RCC 7860 (cell line): ENCODE data around the gene SPATA21.
A peak's percentile ranks its signal among the peaks of the same experiment; 100 is the strongest.

ENCODE experiments used
- DNase-seq: peaks from one replicate; pipeline ENCODE4 v3.0.0-alpha.2; 2015; ENCODE audit warnings: low spot score
- FAIRE-seq: peaks from 2 replicates; lab custom pipeline; 2012; peaks lifted over from hg19 to GRCh38; lab: Jason Lieb, UNC

SPATA21 gene

DNA sequence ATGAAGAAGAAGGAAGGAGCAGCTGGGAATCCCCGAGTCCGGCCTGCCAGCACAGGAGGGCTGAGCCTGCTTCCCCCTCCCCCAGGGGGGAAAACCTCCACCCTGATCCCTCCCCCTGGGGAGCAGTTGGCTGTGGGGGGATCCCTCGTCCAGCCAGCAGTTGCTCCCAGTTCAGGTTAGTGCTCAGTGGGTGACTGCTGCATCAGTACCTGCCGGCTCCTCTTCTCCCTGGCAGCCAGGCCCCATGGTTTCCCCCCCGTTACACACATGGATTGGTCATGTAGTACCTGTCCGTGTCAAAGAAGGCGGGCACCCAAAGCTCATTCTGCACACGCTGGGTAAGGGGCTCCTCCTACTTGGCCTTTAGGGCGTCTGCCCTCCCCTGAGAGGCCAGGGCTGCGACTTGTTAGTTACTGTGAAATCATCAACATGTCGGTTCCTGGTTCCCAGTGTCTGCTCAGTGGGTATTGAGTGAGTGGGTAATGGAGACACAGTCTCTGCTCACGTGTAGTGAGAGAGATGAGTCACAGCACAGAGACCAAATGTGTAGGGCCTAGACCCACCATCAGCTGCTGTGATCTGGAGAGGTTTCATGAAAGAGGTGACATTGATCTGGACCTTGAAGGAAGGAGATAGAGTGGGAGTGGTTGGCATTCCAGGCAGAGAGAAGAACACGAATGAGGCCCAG, 14.8 kb upstream of the SPATA21 start:
- FAIRE-seq (no peak), DNase-seq (no peak)

DNA sequence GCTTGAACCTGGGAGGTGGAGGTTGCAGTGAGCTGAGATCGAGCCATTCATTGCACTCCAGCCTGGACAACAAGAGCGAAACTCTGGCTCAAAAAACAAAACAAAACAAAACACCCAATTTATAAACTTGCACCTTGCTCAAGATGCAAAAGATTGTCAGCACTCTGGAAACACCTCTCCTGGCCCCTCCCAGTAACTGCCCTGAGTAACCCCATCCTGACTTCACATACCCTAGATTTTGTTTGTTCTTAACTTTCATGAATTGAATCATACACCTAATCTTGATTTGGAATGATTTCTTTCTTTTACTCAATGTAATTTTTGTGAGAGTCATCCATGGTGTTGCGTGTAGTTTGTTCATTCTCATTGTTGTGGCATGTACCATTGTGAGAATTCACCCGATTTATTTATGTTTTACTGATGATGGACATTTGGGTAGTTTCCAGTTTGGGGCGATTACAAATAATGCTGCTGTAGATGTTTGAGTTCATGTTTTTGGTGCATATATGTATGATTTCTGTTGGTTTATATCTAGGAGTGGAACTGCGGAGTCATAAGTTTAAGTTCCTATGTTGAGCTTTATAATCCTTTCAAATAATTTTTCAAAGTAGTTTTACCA, 13.7 kb upstream of the SPATA21 start:
- FAIRE-seq (no peak), DNase-seq (no peak)

DNA sequence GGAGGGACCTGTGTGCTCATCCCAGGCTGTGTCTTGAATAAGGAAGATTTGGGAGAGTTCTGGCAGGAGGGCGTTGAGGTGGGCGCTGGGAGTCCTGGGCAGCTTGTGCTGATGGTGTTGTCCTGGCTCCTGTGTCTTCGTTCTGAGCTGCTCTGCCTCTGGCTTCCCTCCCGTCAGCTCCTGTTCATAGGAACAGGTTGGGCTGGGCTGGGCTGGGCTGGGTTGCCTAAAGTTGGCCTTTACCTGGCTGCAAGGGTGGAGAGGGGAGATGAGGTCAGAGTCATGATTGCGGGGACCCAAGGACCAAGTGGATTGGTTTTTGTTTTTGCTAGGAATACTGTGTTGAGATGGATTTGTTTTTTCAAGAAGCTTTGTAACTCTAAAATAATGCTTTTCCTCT, 12.4 kb upstream of the SPATA21 start:
- DNase-seq (no peak), FAIRE-seq (no peak)

DNA sequence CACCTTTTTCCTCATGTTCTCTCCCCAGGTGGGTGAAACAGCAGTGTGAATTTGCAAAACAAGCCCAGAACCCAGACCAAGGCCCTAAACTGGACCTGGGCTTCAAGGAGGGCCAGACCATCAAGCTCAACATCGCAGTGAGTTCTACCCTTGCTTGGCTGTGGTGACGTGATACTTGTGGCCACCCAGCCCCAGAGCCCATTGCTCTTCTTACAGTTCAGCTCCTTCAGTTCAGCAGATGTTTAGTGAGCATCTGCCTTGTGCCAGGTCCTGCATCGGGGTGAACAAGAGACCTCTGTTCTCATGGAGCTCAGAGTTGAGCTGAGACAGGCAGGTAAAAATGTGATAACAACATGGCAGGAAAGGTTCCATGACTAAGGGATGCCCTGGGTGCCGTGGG, 11.8 kb upstream of the SPATA21 start:
- FAIRE-seq = no peak
- no peak for DNase-seq

DNA sequence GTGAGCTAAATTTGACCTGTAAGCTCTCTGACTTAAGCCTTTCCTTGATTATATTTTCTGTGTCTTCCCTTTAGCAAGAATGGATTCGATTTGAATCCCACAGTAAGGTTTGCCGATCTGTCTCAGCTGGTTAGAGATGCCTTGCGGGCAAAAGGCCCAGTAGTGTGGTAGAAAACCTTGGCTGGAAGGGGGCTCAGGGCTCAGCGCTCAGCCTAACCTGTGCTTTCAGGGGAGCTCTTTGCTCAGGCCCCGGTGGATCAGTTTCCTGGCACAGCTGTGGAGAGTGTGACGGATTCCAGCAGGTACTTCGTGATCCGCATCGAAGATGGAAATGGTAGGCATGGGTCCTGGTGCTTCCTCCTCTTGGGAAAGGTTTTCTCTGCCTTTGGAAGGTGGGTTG, 10.4 kb upstream of the SPATA21 start:
- DNase-seq (no peak), FAIRE-seq (no peak)

DNA sequence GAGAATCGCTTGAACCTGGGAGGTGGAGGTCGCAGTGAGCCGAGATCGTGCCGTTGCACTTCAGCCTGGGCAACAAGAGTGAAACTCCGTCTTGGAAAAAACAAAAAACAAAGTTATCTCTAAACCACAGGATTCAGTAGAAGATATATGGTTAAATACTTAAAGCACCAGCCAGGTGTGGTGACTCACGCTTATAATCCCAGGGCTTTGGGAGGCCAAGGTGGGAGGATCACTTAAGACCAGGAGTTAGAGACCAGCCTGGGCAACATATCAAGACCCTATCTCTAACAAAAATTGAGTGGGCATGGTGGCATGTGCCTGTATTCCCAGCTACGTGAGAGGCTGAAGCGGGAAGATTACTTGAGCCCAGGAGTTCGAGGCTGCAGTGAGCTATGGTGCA, 8.9 kb upstream of the SPATA21 start:
- FAIRE-seq = no peak
- DNase-seq = no peak

DNA sequence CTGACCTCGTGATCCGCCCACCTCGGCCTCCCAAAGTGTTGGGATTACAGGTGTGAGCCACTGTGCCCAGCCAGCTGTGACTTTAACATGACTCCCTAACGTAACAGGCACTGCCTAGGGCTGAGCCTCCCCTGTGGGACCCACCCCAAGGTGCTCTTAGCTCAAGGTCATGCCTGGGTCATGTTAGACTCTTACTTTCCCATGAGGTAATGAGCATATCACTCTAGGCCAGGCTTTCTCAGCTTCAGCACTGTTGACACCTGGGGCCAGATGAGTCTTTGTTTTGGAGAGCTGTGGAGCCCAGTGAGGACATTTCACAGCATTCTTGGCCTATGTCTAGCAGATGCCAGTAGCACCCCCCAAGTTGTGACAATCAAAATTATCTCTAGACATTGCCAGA, 7.8 kb upstream of the SPATA21 start:
- no peak for DNase-seq
- no peak for FAIRE-seq

DNA sequence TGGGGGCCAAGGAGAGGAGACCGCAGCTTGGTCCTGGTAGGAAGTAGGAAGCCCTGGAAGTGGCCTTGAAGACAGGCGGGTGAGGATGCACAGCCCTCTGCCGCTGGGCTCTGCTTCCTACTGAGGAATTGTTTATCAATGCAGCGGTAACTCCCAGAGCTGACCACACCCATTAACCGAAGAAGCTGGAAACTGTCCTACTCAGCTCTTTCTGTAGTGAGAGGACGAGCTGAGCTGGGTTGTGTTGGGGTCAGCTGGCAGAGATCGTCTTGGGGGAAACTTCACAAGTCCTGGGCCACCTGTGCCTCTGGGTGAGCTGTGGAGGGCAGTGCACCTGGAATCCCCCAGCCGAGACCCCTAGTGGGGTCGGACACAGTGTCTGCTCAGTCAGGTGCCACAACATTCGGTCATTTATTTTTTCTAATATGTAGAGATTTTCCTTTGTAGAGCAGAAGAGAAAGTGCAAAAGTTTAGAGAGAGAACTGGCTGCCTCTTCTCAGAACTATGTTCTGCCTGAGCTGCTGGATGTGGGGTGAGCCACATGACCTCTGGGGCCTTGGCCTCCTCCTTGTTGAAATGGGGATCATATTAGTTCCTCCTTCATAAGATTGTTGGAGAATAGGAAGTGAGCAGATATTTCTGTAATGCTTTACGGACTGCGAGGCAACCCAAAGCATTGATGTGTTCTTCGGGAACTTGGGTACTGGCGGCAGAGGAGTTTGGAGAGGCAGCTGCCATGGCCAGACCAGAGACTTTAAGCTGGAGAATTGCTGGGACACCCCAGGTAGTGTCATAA, 6.9 kb upstream of the SPATA21 start:
- FAIRE-seq = no peak
- no peak for DNase-seq

DNA sequence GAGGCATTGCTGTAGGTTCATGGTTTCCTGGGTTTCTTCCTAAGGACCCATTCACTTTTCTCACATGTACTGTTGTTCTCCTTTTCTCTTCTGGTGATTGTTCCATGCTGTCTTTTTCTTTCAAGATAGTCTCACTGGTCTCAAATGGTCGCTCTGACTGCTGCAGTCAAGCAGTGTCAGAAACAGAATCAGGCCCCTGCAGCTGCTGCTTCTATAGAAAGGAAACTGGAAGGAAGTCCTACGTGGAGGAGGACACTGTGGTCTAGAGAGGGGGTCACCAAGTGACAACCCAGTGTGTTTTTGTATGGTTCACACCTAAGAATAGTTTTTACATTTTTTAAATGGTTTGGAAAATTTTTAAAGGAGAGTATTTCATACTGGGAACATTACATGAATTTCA, 5.7 kb upstream of the SPATA21 start:
- FAIRE-seq = no peak
- no peak for DNase-seq

DNA sequence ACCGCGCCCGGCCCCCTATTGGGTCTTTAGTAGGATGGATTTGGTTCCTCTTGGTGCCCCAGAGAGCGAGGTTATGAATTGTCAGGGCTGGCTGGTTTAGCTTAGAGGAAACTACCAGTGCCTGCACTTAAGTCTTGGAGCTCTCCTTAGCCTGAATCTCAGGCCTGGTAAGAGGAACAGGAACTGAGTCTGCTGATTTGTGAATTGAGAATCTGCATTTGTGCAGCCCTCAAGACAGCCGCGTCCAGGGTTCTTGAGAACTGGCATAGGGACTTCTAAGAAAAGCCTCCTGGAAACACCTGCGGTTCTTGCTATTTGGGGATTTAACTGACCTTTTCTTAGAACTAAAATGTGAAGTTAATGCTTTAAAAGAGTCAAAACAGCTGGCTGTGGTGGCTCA, 5.0 kb upstream of the SPATA21 start:
- DNase-seq (no peak), FAIRE-seq (no peak)

DNA sequence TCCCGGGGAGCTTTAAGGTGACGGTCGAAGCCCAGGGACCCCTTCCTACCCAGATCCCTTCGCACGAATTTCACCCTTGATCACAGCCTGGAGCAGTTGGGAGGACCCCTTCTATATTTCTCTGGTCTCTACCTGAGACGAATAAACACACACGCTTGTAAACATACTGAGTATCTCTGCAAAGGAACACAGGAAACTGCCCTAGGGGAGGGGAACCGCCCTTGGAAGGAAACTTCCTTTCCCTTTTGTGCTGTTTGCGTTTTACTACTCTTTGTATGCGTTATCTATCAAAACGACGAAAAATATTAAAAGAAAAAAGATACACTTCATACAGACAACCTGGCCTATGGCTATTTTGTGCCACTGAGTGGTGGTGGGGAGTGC, 4.0 kb upstream of the SPATA21 start:
- FAIRE-seq (no peak), DNase-seq (no peak)

DNA sequence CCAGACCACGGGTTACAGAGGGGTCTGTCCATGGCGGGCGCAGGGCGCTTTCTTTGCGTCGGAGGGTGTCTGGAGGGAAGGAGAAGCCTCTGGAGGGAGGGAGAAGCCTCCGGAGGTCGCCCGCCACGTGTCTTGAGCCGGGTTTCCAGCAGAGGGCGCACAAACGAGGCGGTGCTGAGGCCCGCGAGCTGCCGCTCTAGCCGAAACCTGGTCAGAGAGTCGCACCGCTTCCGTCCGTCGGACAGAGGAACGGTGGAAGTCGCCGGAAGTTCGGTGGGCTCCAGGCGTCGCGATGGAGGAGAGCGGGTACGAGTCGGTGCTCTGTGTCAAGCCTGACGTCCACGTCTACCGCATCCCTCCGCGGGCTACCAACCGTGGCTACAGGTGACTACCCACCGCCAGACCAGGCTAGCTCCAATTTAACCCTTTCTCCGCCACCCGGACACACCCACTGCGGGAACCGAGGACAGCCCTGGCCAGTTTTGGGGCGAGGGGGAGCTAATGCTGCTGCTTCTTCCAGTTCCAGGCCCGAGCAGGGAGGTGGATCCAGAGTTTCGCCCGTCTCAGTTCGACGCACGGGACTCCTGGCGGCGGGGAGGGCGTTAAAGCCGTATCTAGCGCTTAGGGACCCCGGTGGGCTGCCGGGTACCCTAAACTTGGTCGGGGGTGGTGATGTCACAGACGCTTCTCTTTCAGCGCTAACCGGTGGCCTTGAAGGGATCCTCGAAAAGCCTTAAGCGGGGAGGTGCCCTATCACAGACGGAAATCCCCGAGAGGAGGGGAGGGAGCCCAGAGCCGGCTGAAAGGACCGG, 3.5 kb upstream of the SPATA21 start, which contains the start of gene NECAP2:
Gene NECAP2, plus strand, starts transcription at position 255 of the 812 bp plus-strand sequence. Its CDS starts 38 bp downstream, at position 293.
- FAIRE-seq = peak; percentile 33
- peak; percentile 85 for DNase-seq

DNA sequence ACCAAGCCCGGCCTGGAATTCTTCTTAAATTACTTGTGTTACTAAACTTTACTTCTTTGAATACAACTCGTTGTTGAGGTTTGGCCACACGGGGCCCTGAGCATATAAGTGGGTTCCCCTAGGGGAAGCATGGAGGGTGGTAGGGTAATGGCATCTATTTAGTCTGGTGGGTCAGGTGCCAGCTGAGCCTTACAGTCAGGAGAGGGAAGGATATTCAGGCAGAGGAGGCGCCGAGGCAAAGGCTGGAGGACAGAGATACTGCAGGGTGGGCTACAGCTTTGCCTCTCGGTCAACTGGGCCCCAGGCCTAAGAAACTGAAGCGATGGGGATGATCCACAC, 2.9 kb upstream of the SPATA21 start:
- DNase-seq (no peak), FAIRE-seq (no peak)

DNA sequence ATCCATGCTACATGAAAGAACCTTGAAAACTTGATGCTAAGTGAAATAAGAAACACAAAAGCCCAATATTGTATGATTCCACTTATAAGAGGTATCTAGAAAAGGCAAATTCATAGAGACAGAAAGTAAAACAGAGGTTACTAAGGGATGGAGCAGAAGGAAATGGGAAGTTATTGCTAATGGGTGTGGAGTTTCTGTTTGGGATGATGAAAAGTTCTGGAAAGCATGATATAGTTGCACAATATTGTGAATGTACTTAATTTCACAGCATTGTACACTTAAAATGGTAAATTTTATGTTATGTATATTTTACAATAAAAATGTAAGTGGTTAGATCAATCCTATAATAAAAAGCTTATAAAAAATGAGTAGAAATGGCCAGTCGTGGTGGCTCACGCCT, 1.7 kb upstream of the SPATA21 start:
- DNase-seq = no peak
- FAIRE-seq = no peak

DNA sequence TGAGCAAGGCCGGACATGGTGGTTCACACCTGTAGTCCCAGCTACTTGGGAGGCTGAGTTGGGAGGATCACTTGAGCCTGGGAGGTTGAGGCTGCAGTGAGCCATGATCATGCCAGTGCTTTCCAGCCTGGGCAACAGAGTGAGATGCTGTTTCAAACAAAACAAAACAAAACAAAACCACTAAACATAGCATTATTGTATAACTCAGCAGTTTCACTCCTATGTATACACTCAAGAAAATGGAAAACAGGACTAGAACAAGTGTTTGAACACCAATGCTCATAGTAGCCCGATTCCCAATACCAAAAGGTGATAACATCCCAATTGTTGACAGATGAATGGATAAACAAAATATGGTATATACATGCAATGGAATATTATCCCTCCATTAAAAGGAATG, 1.3 kb upstream of the SPATA21 start:
- FAIRE-seq = no peak
- DNase-seq = no peak

DNA sequence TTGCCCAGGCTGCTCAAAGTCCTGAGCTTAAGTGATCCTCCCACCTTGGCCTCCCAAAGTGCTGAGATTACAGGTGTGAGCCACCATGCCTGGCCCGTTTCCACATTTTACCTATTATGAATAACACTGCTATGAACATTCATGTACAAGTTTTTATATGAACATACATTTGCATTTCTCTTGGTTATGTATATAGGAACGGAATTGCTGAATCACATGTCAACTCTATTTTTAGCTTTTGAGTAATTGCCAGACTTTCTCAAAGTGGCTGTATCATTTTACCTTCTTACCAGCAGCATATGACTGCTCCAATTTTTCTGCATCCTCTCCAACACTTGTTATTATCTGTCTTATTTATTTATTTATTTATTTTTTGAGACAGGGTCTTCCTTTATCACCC, 2.7 kb downstream of the SPATA21 start:
- DNase-seq (no peak), FAIRE-seq (no peak)

DNA sequence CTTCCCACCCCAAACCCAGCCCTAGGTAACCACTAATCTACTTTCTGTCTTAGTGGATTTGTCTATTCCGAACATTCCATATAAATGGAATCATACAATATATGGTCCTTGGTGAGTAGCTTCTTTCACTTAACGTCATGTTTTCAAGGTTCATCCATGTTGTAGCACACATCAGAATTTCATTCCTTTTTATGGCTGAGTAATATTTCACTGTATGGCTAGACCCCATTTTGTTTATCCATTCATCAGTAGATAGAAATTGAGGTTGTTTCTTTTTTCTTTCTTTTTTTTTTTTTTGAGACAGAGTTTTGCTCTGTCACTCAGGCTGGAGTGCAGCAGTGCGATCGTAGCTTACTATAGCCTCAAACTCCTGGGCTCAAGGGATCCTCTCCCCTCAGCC, 3.2 kb downstream of the SPATA21 start:
- no peak for FAIRE-seq

DNA sequence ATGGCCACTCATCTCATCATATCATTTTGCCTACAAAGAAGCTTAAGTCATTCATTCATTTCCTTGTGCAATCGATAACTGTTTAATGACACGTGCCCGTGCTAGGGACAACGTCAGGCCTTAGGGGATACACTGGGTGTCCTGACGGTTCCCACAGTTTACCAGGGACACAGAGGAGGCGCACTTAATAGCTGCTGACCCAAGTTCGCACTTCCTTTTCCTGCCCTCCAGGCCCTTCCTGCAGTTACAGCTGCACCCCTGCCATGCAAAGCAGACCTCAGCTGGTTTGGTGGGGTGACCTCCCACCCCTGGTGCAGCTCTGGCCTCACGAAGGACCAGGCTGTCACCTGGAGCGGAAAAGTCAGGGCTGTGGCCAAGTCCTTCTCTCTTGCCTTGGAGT, 4.2 kb downstream of the SPATA21 start:
- DNase-seq (no peak), FAIRE-seq (no peak)

More for the DNA sequence above, 3.2 kb downstream of the SPATA21 start:
- DNase-seq = no peak

DNA sequence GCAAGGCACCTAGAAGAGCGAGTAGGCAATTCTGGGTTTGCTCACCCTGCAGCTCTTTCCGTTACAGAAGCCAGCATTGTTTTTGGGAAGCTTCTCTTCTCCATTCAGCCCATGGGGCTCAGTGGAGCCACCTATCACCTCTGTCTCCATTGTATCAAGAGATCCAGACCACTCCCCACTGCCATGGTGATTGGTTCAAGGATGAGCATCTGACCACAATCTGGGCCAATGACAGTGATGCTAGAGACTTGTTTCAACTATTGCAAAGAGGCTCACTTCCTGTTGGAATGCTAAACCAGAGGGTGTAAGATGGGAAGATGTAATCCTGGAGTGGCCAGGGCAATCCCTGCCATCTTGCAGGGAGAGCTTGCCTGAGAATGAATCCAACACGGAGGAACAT, 6.6 kb downstream of the SPATA21 start:
- DNase-seq (no peak), FAIRE-seq (no peak)

DNA sequence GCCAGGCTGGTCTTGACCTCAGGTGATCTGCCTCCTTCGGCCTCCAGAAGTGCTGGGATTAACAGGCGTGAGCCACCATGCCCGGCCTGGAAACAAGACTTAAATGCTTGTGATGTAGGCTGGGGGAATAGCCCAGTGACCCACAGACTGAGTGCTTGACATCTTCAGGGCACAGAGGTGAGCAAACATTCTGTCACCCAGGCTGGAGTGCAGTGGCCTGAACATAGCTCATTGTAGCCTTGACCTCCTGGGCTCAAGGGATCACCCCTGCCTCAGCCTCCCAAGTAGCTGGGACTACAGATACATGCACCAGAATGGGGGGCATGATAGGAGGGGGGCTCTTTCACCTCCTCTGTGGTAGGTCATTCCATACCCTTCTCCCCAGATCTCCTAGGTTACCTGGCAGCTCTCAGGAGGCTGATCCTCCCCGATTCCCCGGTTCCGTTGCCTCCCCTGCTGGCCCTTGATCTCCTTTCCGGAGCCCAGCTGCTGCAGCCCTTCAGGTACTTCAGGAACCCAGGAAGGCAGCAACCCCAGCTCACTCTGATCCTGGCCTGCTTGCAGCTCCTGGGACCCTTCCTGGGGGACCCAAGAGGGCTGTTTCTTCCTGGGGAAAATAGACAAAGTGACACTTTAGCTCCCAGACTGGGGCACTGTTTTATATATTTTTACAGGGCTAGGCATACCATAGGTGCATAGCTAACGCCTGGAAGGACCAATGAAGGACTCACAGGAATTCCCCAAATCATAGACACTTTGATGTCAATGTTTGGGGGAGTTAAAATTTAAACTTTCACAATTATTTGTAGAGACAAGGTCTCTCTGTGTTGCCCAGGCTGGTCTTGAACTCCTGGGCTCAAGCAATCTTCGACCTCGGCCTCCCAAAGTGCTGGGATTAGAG, 11.8 kb downstream of the SPATA21 start:
- no peak for FAIRE-seq
- no peak for DNase-seq
